Activated T-cell treated with anti-CD3 and anti-CD28 coated beads for 1 hour (primary cell): ENCODE data around the gene ENTHD1.

Experiments used
- DNase-seq: peaks from one replicate; pipeline ENCODE4 v3.0.0-alpha.2; 2020; ENCODE audit warnings: low read depth

The ENTHD1 gene

GRCh38 chr22:39845529-39845928 lies 48.0 kb downstream of the ENTHD1 start:
- DNase-seq = no peak

DNA sequence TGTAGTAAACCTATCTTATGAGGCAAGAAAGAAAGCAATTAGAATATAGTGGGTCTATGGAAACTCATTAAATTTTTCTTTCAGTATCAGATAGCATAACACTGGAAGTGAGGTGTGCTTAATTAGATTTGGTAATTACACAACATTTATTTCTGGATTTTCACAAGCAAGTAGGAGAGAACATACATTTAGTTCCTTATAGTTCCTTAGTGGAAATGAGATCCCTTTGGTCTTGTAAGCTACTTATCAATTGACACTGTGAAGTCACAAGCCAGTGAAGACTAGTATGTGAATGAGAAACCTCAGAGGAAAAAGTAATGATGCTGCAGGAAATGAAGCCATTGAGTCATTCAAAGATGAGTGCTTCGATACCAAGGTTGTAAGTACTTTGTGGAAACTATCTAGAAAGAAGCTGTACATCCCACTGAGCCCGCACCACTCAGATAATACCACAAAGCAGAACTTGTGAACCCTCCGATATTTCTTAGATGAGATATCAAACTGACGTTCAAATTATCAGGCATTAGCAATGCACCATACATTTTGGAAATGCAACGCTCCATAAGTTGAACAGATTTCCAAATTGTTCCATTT lies 53.5 kb downstream of the ENTHD1 start:
- DNase-seq = no peak

GRCh38 chr22:39839204-39839603 lies 54.4 kb downstream of the ENTHD1 start:
- no peak for DNase-seq

GRCh38 chr22:39833610-39834009 lies 60.0 kb downstream of the ENTHD1 start:
- DNase-seq = no peak

DNA sequence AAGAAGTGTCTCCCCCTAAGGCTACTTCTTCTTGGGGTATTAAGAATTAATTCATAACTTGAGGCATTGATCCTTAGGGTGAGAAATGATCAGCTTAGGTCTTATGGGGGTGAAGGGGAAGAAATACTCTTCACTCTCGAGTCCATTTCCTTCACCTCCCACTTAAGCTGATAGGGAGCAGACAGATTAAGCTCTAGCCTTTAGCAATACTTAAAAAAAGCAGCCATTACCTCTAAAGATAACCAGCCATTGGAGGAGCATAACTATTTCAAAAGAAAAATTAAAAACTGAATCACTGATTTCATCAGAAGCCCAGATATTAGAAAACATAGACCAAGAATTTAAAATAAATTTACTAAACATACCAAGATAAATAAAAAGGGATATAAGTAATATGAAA lies 60.5 kb downstream of the ENTHD1 start:
- DNase-seq = no peak

- no peak for DNase-seq
These were observed 60.9 kb downstream of the ENTHD1 start for GRCh38 chr22:39832627-39833074.

DNA sequence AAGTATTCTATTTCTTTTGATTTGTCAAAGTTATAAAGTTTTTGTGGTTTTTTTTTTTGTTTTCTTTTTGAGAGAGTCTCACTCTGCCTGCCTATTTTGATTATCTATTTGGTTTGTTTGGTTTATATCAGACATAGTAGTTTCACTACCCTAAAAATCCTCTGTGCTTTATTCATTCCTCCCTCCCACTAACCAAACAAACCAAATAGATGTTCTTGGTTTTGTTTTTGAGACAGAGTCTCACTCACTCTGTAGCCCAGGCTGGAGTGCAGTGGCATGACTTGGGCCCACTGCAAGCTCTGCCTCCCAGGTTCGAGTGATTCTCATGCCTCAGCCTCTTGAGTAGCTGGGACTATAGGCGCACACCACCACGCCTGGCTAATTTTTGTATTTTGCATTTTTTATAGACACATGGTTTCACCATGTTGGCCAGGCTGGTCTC lies 67.9 kb downstream of the ENTHD1 start:
- DNase-seq = no peak

DNA sequence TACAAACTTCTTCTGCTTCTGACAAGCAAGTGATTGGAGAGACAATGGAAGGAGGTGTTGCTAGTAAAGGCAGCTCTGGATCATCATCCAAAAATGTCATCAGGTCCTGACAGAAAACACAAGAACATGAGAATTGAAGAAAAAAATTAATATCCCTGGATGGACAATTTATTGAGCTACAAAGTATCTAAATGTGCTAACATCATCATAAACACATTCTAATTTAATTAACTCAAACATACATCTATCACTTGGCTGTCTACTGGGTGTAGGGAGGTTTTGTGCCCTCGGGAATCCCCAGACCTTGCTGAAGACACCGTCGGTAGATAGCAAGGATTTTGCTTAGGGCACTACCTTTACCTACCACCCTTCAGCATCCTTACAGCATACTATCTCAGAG lies 72.6 kb downstream of the ENTHD1 start:
- DNase-seq = no peak

DNA sequence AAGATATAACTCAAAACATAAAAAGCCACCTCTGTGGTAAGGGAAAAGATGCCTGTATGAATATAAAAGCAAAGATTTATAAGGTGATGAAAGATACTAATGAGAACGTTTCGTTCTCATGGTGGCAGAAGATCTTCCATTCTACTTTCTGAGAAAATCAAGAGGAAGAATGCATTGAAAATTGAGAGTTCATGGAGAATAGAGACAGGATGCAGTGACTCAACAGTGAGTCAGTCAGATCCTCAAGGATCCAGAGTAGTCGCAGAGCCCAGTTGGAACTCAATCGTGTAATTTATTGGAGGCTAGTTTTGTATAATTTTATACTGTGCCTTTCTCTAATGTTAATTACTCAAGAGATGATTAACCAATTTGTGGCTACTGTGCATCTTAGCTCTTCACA lies 73.3 kb downstream of the ENTHD1 start:
- no peak for DNase-seq

DNA sequence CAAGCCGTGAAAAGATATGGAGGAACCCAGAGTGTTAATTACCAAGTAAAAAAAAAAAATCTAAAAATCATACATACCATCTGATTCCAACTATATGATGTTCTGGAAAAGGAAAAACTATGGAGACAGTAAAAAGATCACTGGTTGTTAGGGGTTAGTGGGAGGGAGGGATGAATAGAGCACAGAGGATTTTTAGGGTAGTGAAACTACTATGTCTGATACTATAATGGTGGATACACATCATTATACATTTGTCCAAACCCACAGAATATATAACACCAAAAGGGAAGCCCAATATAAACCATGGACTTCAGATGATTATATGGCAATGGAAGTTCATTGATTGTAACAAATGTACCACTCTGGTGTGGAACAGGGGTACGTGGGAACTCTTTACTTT lies 74.1 kb downstream of the ENTHD1 start:
- no peak for DNase-seq

DNA sequence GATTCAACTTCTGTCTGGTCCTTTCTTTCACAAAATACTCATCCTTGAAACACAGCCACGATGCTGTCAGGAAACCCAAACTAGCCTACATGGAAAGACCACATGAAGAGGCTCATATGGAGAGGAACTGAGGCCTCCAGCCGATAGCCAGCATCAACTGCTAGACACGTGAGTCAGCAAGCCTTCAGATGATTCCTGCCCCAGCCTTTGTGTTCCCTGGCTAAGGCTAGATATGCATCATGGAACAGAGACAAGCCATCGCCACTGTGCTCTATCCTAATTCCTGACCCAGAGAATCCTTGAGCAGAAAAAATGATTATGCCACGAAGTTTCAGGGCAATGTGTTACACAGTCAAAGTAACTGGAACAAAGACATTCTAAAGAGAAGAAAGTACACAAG lies 75.5 kb downstream of the ENTHD1 start:
- no peak for DNase-seq

DNA sequence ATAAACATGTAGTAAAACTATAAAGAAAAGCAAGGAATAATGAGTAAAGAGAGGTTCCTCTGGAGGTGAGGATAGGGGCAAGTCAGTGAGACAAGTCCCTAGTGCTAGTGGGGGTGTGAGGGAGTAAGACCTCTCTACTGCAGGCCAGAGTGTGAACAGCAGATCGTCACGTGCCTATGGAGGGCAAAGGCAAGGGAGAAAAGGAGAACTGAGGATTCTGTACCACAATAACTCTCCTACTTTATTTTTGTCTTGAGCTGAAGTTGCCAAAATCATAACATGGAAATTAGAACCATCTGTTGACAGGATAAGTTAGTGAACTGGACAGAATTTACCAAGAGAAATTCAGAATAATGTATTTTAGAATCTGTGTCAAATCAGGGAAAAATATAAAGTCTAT lies 77.6 kb downstream of the ENTHD1 start:
- no peak for DNase-seq

- DNase-seq = no peak
These were observed 78.7 kb downstream of the ENTHD1 start for GRCh38 chr22:39814899-39815298.

DNA sequence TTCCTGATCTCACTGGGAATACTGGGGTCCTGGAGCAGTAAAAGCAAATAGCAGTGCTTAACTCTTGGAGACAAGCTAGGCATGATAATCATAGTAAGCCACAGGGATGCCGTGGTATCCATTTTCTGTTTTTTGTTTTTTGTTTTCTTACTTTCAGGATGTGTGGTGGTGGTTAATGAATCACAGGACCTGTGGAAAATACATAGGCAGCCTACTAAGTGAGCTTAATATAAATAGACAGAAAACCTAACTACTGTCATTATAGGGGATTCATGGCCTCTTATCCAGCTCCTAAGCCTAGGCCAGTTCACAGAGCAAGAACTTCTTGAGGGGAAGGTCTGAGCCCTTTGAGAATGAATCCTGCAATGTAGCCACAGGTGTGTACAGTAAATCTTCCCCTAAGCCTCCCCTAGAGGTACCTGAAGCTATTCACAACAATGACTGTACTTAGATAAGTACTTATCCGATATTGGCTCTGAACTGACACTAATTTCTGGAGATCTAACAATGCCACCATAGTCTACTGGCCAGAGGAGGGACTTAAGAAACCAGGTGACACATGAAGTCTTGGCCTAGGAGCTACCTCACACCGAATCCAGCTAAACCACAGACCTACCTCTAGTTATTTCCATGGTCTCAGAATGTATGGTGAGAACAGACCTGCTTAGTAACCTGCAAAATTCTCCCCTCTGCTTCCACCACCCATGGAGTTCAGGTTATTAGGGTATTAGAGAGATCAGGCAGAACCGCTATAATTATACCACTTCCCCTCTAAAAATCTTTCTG lies 83.6 kb downstream of the ENTHD1 start:
- no peak for DNase-seq

GRCh38 chr22:39808081-39808480 lies 85.5 kb downstream of the ENTHD1 start:
- DNase-seq = peak; percentile 8

GRCh38 chr22:39806109-39806508 lies 87.5 kb downstream of the ENTHD1 start:
- DNase-seq = no peak

DNA sequence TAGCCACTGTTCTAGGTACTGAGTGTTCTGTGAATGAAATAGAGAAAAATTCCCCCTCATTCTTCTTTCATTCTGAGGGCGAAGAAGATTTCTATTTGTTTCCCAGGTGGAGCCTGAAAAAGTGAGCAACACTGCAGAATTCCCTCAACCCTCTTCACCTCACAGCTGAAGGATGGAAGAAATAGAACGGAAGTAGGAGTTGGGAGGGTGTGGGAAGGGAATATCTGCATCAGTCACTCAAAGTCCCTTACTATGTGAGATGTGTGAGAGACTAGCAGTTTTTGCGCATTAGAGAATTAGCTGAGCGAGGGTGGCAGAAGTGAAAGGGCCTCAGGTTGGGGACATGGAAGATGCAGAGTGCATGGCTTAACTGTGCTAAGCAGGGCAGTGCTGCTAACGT lies 88.4 kb downstream of the ENTHD1 start:
- DNase-seq = no peak

- DNase-seq = no peak
These were observed 90.9 kb downstream of the ENTHD1 start for GRCh38 chr22:39802682-39803081.

DNA sequence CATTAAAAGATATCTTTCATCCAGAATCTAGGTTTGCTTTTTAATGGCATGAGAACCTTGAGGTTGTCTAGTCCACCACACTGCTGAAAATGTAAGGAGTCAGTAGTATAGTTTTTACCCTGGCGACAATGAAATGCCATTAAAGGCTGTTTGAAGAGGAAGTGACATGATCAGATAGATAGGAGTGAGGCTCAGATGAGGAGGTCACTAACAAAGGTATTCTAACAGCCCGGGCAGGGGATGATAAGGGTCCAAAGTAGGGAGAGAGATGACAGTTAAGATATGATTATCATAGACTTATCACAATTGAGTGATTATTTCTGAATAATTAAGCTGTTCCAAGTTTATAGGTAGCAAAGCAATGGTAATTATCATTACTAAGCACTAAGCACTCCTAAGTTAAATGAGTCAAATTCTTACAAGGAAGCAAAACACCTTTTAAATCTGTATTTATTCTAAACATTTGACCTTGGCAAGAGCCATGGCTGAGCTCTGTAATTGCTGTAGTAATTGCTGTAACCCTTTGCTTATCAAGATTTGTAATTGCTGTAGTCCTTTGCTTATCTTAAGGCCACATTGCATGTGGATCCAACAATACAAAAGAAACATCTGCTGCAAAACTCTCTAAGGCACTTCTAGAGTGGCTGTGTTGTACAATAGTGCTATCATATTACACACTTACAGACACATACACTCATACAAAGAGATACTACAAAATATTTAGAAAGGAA lies 92.6 kb downstream of the ENTHD1 start:
- DNase-seq = no peak

GRCh38 chr22:39797528-39798147 lies 95.9 kb downstream of the ENTHD1 start:
- DNase-seq = no peak

DNA sequence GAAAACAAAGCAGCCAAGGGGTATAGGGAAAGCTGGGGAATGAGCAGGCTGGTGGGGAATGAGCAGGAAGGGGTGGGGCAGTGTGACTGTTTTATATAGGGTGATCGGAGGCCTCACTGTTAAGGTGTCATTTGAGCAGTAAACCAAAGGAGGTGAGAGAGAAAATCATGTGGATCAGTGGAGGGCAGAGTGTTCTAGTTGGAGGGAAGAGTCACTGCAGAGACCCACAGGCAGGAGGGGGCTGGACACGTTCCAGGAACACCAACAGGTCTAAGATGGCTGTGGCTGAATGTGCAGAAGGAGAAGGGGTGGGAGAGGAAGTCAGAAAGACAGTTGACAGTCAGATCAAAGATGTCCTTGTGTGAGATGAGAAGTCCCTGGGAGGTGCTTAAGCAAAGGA lies 103.8 kb downstream of the ENTHD1 start:
- DNase-seq = no peak

DNA sequence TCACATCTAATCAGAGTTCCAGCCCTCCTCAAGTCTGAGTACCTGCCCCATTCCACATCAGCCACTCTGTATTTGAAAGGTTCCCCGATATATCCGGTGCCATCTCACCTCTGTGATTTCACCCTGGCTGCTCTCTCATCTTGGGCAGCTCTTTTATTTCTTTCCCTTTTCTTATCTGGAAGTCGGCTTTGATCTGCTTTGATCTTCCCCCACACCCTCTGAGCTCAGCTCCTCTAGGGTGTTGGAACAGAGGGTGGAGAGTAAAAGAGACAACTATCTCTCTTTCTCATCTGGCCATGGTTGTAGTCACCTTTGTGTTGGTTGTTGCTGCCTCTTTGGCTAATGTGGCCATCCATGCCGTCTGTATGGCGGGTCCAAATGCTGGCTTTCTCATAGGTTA lies 108.3 kb downstream of the ENTHD1 start:
- no peak for DNase-seq
